H4 (cell line): ENCODE measurements around the gene VWF. TPM values are rescaled to one million over a fixed set of nuclear protein-coding genes. Genes with fewer than 3 reads are reported as not detected.

Experiments
- DNase-seq: peaks from one replicate; pipeline ENCODE4 v3.0.0-alpha.2; 2015; ENCODE audit warnings: low spot score
- total RNA-seq: library from RNA; depleted of rRNA; stranded (reverse); fragments of >200 nt; shearing (Covaris generic); gene quantifications from 2 replicates; pipeline ENCODE4 v1.2.3, GENCODE V29; 2014

VWF gene
- total RNA-seq, 1 experiment from 2014 or later, result 0.23 TPM

DNA sequence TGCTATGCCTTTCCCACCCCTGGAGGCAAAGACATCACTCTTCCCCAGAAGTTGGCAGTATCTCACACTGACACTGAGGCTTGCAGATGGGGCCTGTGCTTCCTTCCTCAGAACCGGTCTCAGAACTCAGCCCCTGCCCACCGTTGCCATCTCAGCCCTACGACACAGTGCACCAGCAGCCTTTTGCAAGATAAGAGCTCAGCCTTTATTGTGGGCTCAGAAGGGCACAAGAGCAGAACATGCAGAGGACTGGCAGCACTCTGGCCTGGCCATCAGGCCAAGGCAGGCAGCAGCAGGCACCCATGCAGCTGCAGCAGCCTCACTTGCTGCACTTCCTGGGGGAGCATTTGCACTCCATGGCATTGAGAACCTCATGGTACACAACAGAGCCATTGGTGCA, 175.8 kb downstream of the VWF start:
- DNase-seq, result no peak

DNA sequence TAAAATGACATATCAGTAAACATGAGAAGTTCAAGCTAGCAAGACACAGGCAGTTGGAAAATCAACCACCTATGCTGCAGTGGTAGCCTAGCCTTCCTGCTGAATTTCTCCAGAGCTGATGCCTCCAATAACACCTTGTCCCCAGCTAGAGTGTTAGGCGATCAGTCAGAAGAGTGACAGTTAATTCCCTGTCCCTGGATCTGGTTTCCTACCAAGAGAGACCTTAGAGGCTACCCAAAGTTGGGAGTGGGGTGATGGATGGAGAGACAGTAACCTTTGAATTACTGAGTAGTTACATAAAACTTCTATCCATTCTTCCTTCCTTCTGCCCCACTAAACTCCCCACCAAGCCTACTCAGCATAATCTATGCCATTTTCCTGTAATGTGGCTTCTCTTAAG, 177.5 kb downstream of the VWF start:
- no peak for DNase-seq

DNA sequence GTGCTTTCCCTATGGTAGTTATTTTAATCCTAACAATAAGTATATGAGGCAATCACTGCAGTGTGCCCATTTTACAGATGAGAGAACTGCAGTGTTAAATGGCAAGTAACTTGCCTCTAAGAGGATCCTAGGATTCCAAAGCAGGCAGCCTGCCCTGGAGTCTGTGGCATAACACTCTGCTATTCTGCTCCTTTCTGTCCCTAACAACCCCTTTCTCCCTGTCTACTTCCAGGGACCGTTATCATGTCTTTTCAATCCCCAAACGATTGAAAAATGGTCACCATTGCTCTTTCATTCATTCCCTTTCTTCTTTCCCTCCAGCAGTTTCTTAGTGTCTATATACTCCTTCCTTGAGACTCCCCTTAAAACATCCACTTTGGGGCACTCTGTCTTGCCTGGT, 178.1 kb downstream of the VWF start:
- no peak for DNase-seq

DNA sequence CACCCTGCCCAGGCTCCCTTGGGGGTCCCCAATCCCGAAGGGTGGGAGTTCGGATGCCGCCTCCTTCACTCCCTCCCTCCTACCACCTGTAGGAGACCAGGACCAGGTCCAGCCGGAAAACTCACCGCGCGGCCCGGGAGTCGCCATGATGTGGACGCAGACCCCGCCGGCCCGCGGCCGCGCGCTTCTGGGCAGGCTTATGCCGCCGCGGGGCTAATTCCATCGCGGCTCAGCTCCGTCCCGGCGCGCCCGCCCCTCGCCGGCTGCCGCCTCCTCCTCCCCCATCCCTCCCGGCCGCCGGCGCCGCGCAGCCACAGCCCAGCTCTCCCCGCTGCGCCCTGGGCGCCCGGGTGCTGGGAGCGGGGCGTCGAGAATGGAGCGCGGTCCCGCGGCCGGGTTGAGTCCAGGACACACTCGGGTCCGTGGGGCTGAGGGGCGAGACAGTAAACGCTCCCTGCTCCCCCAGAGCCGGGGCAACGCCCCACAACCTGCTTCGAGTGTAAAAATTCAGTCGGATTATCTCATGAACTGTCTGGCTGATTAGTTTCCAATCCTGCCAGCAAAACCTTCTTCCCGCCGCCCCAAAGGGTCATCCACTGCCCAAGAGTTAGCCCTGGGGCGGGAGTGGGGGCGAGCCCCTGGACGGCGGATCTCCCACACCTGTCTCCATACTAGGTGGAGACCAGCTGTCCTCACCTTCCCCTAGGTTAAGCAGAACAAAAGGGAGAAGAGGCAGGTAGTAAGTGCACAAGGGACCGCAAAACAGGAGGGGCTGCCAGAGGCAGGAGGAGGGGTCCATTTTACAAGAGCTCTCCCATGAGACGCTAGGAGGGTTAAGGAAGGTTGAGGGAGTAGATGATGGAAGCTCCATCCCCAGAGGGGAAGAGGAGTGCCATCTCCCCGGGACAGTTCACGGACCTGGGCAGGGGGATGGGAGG, 179.1 kb downstream of the VWF start, which contains the start of gene ANO2:
TSS of gene ANO2 (minus strand) at position 189 of the 938 bp plus-strand sequence. CDS start at position 147, 42 bp downstream.
- DNase-seq, result no peak

DNA sequence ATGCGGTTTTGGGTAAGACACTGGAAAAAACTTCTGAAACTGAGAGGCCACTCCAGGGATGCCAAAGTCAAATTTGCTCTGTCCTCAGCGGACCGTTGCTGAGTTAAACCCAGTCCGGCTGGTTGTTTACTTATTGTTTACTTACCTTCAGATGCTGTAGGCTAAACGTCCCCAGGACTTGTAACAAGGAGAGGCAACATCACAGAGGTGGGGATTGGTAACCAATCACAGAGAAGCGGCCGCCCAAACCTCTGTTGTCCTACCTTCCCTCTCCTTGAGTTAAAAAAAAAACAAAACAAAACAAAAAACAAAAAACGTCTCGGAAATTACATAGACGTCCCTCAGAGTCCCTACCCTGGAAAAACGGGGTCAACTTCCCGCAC, 179.8 kb downstream of the VWF start:
- no peak for DNase-seq

DNA sequence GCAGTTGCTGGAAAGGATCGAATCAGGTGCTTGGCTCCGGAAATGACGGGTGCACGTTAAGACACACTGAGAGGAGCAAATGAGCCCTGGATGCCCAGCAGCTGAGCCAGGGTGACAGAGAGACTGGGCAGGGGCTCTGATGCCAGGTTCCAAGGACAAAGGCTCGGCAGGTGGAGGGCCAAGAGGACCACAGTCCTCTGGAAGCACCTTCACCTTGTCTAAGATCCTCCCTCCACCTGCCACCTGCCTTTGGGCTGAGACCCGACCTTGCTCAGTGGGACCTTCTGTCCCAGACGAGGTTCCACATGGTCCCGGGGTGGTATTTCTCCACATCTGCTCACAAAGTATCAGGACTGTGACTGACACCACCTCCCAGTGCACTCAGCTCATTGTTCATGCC, 180.4 kb downstream of the VWF start:
- DNase-seq, result no peak

DNA sequence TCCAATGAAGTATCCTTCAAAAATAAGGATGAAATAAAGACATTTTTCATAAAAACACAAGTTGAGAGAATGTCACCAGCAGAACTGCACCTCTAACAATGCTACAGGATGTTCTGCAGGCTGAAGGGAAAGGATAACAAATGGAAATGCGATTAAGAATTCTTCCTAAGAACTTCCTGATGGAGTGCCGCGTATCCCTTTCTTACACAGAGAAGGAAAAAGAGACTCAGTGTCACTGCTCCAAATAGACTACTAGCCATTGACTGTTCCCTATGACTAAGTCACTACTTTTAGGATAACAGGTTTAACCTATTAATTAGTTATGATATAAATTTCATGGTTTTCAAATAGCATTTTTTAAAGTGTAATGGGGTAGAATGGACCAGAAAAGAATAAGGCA, 182.6 kb downstream of the VWF start:
- no peak for DNase-seq

DNA sequence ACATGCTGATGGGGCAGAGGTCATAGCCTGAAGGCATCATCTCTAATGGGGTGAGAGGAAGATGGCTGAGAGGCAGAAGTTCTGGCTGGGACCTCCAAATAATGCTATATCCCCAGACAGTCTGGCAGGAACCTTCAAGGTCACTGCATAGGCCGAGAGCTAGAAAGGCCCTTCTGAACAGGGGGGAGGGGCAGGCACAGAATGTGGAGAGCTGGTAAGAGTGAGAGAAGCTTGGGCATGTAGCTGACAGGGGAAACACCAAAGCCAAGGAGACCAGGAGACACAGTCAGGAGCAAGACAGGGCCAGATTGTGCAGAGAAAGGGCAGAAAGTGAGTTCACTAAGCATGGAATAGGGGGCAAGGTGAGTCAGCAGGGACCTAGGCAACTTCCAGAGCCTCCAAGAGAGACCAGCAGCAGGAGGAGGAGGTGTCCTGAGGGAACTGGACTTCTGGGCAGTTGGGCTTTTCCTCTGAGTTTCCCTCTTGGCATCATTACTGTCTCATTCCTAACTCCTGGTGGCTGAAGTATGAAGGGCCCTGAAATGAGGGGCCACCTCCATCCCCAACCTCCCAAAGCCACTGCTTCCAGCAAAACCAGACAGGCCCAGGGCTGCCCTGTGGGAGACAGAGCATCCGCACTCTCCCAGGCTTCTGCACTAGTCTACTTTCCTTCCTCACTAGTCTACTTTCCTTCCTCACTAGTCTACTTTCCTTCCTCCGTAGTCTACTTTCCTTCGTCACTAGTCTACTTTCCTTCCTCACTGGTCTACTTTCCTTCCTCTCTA, 196.5 kb downstream of the VWF start:
- DNase-seq, result no peak

DNA sequence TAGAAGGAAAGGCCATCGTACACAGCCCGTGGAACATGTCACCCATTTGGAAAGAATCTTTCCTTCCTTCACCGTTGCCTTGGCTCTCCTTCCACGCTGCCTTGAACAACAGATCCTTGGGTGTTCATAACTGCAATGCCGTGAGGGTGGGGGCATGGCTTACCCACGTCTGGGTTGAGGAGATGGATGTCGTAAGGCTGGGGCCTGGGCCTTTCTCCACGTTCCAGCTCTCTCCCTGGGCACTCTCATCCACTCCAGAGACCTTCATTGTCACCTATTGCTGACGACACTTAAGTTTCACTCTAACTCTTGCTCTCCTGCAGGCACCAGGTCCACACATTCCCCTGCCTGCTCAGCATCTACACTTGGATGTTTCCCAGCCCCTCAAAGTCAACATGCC, 198.8 kb downstream of the VWF start:
- no peak for DNase-seq

DNA sequence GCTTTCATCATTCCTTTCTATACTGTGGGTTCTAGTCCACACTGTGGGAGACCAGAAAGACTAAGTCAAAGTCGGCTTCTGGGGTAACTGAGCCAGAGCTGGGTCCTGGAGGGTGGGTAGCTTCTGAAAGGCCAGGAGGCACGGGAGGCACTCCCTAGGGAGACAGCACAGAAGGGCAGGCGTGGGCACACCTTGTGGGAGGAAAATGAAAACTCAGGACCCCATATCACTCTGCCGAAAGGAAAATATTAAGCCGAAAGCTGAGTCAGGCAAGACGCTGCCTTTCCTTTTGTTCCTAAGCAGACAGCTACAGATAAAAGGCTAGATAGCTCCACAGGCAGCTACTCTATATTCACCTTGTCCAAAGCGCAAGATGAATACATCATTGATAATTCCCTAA, 200.1 kb downstream of the VWF start:
- no peak for DNase-seq

DNA sequence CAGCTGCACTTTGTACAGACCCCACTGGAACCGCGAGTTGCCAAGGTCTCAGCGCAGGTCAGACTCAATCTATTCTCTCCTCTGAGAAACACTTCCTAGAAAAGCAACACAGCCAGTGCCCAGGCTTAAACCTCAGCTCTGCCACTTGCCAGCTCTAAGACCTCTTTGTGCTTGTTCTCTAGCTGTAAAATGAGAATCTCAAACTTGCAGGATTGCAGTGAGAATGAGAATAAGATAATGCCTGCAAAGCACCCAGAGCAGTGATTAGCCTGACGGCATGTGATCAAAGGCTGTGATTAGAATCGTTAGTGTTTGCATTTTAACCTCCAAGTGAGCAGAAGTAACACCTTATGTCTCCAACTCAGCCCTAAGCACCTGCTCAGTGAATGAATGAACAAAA, 200.7 kb downstream of the VWF start:
- no peak for DNase-seq

DNA sequence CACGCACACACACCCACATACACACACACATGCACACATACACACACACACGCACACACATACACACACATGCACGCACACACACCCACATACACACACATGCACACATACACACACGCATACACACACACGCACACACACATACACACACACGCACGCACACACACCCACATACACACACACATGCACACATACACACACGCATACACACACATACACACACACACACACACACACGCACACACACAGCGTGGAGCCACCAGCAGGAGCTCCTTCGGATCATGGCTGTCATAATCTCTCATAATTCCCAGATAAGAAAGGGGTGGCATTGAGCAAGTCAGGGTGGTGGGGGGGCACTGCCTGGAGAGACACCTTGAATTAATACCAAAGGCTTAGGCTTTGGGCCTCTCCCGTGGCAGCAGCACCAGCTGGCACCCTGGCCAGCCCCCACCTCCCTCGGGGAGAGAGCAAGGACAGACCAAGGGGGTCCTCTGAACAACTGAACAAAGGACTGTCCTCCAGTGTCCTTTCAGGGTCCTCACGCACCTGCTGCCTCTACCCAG, 201.3 kb downstream of the VWF start:
- DNase-seq, result no peak

DNA sequence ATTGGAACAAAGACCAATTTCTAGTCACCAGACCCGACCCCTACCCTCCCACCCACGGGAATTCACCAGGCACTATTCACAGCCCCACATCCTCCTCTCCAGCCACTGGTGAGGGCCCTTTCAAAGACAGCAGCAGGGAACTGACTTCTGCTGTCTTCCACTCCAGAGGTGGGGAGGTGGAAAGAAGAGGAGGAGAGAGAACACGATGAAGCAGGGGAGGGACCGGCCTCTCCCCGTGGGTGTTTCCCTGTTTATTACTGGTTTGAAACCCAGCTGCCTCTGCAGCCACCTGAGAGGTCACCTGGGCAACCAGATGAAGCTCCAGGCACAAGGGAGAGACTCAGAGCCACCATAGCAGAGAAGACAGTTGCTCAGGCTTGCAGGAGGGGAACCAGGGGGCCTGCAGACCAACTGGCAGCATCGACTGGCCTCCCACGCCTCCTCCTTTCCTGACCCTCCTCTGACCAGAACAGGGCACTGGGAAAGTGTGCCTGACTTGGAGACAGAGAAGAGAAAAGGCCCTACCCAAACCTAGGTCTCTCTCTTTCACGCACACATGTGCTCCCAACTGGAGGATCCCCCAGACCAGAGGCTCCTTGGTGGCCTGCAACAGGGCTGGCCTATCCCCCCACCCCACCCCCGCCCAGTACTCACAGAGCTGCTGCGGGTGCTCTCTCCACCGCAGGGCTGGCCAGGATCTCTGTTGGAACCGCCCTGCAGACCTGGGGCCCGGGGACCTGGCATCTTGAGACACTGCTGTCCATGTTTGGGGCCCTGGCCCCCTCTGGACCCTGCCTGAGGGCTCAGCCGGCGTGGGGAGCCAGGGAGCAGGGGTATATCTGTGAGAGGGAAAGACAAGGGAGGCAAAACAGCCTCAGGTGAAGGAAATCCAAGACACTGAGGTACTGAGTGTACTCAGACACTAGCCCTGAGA, 202.2 kb downstream of the VWF start:
- DNase-seq, result no peak

DNA sequence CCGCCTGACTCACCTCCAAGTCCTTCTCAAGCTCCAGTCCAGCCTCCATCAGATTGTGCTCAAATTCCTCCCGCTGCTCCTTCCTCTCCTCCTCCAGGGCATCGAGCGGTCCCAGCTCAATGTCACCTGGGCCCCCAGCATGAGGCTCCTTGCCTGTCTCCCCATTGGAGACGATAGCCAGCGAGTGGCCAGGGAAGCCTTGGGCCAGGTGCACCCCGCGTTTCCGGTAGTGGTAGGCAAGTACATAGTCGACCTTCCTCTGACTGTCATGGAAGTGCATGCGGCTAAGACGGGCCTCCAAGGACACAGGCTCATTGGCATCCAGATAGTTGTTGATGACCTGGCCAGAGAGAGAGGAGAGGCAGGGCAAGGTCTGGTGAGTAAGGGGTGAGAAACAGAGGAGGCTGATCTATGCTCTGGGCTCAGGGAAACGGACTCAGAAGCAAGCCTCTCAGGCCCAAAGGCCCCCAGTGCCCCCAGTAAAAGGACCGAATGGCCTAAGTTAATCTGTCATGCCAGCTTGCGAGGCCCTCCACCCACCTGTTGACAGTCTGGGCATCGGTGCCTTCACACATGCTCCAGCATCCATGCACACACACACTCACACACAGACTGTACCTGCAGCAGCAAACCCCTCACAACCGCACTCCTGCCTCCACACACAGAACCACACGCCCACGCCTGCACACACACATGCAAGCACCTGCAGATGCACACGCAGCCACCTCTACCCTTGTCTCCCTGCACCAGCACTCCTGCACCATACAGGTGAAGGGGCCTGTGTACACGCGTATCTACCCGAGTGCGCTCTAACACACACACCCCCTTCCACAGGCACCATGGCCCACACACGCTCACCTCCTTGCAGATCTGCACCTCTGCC, 203.2 kb downstream of the VWF start:
- DNase-seq, result no peak

DNA sequence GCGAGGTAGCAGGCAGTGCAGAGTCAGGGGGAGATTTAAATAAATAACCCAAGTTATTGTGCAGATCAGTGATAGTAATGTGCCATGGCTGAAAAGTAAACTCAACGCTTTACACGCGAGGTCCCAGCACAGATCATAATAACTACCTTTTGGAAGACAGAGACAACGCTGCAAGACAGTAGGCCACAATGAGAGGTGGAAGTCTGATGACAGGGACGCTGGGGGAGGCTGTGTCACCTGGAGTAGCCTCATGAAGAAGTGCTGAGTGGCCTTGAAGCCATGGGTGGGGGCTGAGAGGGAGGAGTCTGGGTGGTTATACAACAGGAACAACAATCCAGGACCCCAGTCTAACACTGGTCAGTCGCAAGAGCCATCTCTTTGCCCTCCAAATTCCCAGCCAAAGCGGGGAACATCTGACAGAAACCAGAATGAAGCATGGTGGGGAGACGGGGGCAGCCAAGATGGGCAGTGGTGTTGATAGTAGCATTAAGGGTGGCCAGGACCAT, 207.6 kb downstream of the VWF start:
- no peak for DNase-seq

DNA sequence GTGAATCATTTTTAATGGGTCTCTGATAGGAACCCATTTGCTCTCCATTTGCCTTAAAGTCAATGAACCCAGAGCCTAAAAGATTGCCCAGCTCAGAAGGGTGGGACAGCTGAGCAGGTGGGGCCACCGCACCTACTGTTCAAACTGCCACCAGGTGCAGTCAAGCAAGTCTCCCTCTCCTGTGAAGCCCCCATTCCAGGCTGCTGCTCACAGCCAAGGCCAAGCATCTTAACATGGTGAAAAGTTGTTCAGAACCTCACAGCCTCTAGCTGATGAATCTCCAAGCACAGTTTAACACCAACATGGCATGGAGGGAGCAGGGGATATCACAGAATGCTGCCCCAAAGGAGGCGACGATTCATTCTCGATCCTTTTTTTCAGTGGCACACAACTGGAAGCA, 209.0 kb downstream of the VWF start:
- no peak for DNase-seq

DNA sequence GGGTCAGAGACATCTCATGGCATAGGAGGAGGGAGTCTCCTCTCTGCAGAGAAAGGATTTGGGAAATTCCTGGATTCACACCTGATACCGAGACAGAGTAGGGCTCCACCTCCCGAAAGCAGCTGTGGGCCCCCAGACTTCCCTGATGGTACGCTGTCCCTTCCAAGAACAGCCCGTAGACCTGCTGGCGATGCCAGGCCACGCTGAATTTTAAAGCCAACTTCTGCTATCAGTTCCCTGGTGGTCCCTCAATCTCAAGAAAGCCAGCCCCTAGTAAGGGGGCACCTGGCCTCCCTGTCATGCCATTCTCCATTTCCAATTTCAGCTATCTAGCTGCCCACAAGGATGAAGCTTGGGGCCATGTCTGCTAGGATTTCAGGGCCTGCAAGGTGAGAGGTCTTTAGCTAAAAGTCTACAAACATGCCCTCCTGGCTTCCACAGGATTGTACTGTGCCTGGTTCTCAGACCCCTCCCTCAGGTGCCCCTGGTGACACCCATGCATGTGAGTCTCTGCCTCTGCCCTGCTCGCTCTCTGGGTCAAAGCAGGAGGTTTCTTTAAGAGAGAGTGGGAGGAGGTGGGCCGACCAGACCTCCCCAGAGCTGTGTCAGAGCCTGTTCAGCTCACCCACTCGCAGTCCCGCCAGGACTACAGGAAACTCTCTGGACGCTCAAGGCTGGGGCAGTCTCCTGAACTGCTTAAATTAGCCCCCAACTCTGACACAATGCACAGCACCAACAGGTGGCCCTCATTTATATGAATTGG, 209.9 kb downstream of the VWF start:
- no peak for DNase-seq

DNA sequence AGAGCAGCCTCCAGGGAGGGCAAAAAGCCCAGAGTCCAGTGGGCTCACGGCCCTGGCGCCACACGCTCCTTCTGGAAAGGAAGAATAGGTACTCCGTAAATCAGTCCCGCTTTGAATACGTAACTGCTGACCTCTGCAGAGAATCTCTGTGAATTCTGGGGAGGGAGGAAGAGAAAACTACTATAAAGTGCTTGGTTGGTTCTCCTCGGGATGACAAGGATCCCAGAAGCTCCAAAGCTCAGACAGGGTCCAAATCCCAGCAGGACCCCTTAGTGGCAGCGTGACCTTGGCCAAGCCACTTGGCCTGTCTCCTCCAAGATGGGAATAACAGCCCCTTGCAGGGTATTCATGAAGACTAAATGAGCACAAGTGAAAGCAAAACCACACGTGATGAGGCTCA, 211.1 kb downstream of the VWF start:
- DNase-seq, result no peak
